Transverse colon (tissue), 4 donors: ENCODE data around the gene KLHL29.

Experiments used
- POLR2AphosphoS5 ChIP-seq, 3 donors: sonication (generic); formaldehyde crosslinking; IDR thresholded peaks; one replicate each; pipeline ENCODE4 v1.6.1; 2016; ENCODE audit warnings: antibody characterized with exemption in 3 of 3
- TF ChIP-seq, protein P1 (sequence below), 5 experiments: fragments of 200-600 bp in 3 of 5; fragments of 450-650 bp in 2 of 5; sonication (generic) in 3 of 5; IDR thresholded peaks; 1 replicate in 2 of 5; 2 replicates in 3 of 5; pipeline ENCODE4 v1.5.1; 2016 to 2017; ENCODE audit warnings: antibody characterized with exemption in 5 of 5, inconsistent platforms in 3 of 5, mild to moderate bottlenecking in 2 of 5, moderate library complexity in 1 of 5

GRCh38 chr2:23360571-23361125 is 24.3 kb upstream of the KLHL29 start:
- TF ChIP-seq POLR2AphosphoS5 (IDR thresholded peaks at IDR 0.05), result no peak
- TF ChIP-seq, protein P1, sequence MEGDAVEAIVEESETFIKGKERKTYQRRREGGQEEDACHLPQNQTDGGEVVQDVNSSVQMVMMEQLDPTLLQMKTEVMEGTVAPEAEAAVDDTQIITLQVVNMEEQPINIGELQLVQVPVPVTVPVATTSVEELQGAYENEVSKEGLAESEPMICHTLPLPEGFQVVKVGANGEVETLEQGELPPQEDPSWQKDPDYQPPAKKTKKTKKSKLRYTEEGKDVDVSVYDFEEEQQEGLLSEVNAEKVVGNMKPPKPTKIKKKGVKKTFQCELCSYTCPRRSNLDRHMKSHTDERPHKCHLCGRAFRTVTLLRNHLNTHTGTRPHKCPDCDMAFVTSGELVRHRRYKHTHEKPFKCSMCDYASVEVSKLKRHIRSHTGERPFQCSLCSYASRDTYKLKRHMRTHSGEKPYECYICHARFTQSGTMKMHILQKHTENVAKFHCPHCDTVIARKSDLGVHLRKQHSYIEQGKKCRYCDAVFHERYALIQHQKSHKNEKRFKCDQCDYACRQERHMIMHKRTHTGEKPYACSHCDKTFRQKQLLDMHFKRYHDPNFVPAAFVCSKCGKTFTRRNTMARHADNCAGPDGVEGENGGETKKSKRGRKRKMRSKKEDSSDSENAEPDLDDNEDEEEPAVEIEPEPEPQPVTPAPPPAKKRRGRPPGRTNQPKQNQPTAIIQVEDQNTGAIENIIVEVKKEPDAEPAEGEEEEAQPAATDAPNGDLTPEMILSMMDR (IDR thresholded peaks at IDR 0.05), result no peak
